HEK293 (cell line): Measurements from ENCODE around the gene MRPS27.

ENCODE experiments used
- CTCF ChIA-PET: fragments of 350-600 bp; formaldehyde crosslinking; extraction: SDS; loops from one replicate; lab custom pipeline; 2021; ENCODE audit warnings: antibody characterized with exemption; lab: Yijun Ruan, JAX
- POLR2A ChIA-PET: fragments of 300-600 bp; formaldehyde crosslinking; extraction: SDS; loops from one replicate; lab custom pipeline; 2020; ENCODE audit warnings: antibody characterized with exemption, inconsistent platforms; lab: Yijun Ruan, JAX
- H3K27ac ChIP-seq: fragments of 200-500 bp; sonication (Bioruptor generic); 2 replicates; pipeline ENCODE4 v1.5.1; 2014; ENCODE audit warnings: low read depth, low read length, control low read depth, inconsistent platforms; ENCODE audit errors: extremely low read depth
- H3K36me3 ChIP-seq, 2 experiments: fragments of 200-500 bp in 1 of 2; sonication (Bioruptor generic) in 1 of 2; 1 replicate in 1 of 2; 2 replicates in 1 of 2; pipeline ENCODE4 v1.5.1; 2014 to 2017; ENCODE audit warnings: inconsistent platforms in 2 of 2, low read length in 2 of 2; ENCODE audit not compliant: control insufficient read depth in 2 of 2, insufficient read depth in 1 of 2
- H3K4me1 ChIP-seq: fragments of 200-500 bp; sonication (Bioruptor generic); 2 replicates; pipeline ENCODE4 v1.5.1; 2014; ENCODE audit warnings: mild to moderate bottlenecking, low read length, inconsistent platforms; ENCODE audit not compliant: control insufficient read depth, insufficient read depth
- H3K4me3 ChIP-seq: 2 replicates; pipeline ENCODE4 v1.5.1; 2011; ENCODE audit warnings: low read depth, mild to moderate bottlenecking, control low read depth, low read length, moderate library complexity
- H3K9me3 ChIP-seq: fragments of 200-500 bp; sonication (Bioruptor generic); 2 replicates; pipeline ENCODE4 v1.5.1; 2014; ENCODE audit warnings: low read depth, low read length, inconsistent platforms; ENCODE audit not compliant: control insufficient read depth, insufficient read depth
- HOXC10 ChIP-seq: sonication (generic); formaldehyde crosslinking; IDR thresholded peaks from 2 replicates; pipeline ENCODE4 v1.8.1; 2023; ENCODE audit warnings: mild to moderate bottlenecking, missing genetic modification reagents
- IKZF3 ChIP-seq: fragments of 450-650 bp; IDR thresholded peaks from 2 replicates; pipeline ENCODE4 v1.5.0; 2018; ENCODE audit warnings: missing biosample characterization, mild to moderate bottlenecking, missing genetic modification characterization, moderate library complexity
- KLF1 ChIP-seq: fragments of 450-650 bp; formaldehyde crosslinking; IDR thresholded peaks from 2 replicates; pipeline ENCODE4 v1.5.1; 2016; ENCODE audit warnings: missing biosample characterization, missing genetic modification characterization
- SALL2 ChIP-seq: fragments of 450-650 bp; formaldehyde crosslinking; IDR thresholded peaks from 2 replicates; pipeline ENCODE4 v1.5.0; 2017; ENCODE audit warnings: missing biosample characterization, mild to moderate bottlenecking, missing genetic modification characterization, borderline replicate concordance
- ZBTB1 ChIP-seq: fragments of 450-650 bp; formaldehyde crosslinking; IDR thresholded peaks from 2 replicates; pipeline ENCODE4 v1.5.1; 2016; ENCODE audit warnings: missing biosample characterization, missing genetic modification characterization
- ZBTB11 ChIP-seq: fragments of 450-650 bp; formaldehyde crosslinking; conservative IDR thresholded peaks from 2 replicates; pipeline ENCODE4 v1.5.1; 2016; ENCODE audit warnings: low read depth, missing biosample characterization, missing genetic modification characterization
- ZBTB7A ChIP-seq: fragments of 450-650 bp; formaldehyde crosslinking; IDR thresholded peaks from 2 replicates; pipeline ENCODE4 v1.5.1; 2016; ENCODE audit warnings: low read depth, missing biosample characterization, missing genetic modification characterization
- ZFHX2 ChIP-seq: fragments of 450-650 bp; formaldehyde crosslinking; conservative IDR thresholded peaks from 2 replicates; pipeline ENCODE4 v1.5.1; 2016; ENCODE audit warnings: missing biosample characterization, missing genetic modification characterization
- ZFP41 ChIP-seq: fragments of 450-650 bp; formaldehyde crosslinking; IDR thresholded peaks from 2 replicates; pipeline ENCODE4 v1.5.1; 2016; ENCODE audit warnings: missing biosample characterization, missing genetic modification characterization, borderline replicate concordance
- ZNF114 ChIP-seq: fragments of 450-650 bp; formaldehyde crosslinking; IDR thresholded peaks from 2 replicates; pipeline ENCODE4 v1.5.0; 2017; ENCODE audit warnings: missing biosample characterization, missing genetic modification characterization
- ZNF121 ChIP-seq: fragments of 450-650 bp; formaldehyde crosslinking; IDR thresholded peaks from 2 replicates; pipeline ENCODE4 v1.5.1; 2016; ENCODE audit warnings: missing biosample characterization, missing genetic modification characterization
- ZNF16 ChIP-seq: fragments of 450-650 bp; formaldehyde crosslinking; IDR thresholded peaks from 2 replicates; pipeline ENCODE4 v1.5.1; 2016; ENCODE audit warnings: low read depth, missing biosample characterization, missing genetic modification characterization
- ZNF169 ChIP-seq: fragments of 450-650 bp; formaldehyde crosslinking; IDR thresholded peaks from 2 replicates; pipeline ENCODE4 v1.5.1; 2016; ENCODE audit warnings: missing biosample characterization, missing genetic modification characterization
- ZNF2 ChIP-seq: fragments of 450-650 bp; formaldehyde crosslinking; IDR thresholded peaks from 2 replicates; pipeline ENCODE4 v1.5.1; 2016; ENCODE audit warnings: missing biosample characterization, missing genetic modification characterization
- ZNF214 ChIP-seq: fragments of 450-650 bp; formaldehyde crosslinking; IDR thresholded peaks from 2 replicates; pipeline ENCODE4 v1.5.1; 2017; ENCODE audit warnings: missing biosample characterization, mild to moderate bottlenecking, missing genetic modification characterization, borderline replicate concordance
- ZNF239 ChIP-seq: fragments of 450-650 bp; formaldehyde crosslinking; IDR thresholded peaks from 2 replicates; pipeline ENCODE4 v1.5.1; 2016; ENCODE audit warnings: missing biosample characterization, missing genetic modification characterization
- ZNF341 ChIP-seq: fragments of 450-650 bp; formaldehyde crosslinking; IDR thresholded peaks from 2 replicates; pipeline ENCODE4; 2016; ENCODE audit warnings: low read depth, missing biosample characterization, missing genetic modification characterization
- ZNF350 ChIP-seq: fragments of 450-650 bp; formaldehyde crosslinking; IDR thresholded peaks from 2 replicates; pipeline ENCODE4 v1.5.0; 2017; ENCODE audit warnings: missing biosample characterization, mild to moderate bottlenecking, missing genetic modification characterization
- ZNF354C ChIP-seq: fragments of 450-650 bp; formaldehyde crosslinking; IDR thresholded peaks from 2 replicates; pipeline ENCODE4 v1.5.1; 2016; ENCODE audit warnings: missing biosample characterization, missing genetic modification characterization, low read depth, borderline replicate concordance
- ZNF426 ChIP-seq: fragments of 450-650 bp; formaldehyde crosslinking; IDR thresholded peaks from 2 replicates; pipeline ENCODE4 v1.5.1; 2017; ENCODE audit warnings: missing biosample characterization, missing genetic modification characterization, mild to moderate bottlenecking, inconsistent platforms, moderate library complexity
- ZNF501 ChIP-seq: fragments of 450-650 bp; formaldehyde crosslinking; IDR thresholded peaks from 2 replicates; pipeline ENCODE4 v1.5.1; 2016; ENCODE audit warnings: missing biosample characterization, missing genetic modification characterization
- ZNF518A ChIP-seq: fragments of 450-650 bp; formaldehyde crosslinking; conservative IDR thresholded peaks from 2 replicates; pipeline ENCODE4 v1.5.1; 2016; ENCODE audit warnings: low read depth, missing biosample characterization, missing genetic modification characterization
- ZNF639 ChIP-seq: fragments of 450-650 bp; formaldehyde crosslinking; IDR thresholded peaks from 2 replicates; pipeline ENCODE4 v1.5.1; 2016; ENCODE audit warnings: missing biosample characterization, missing genetic modification characterization
- ZNF660 ChIP-seq: fragments of 450-650 bp; IDR thresholded peaks from 2 replicates; pipeline ENCODE4 v1.5.1; 2018; ENCODE audit warnings: missing biosample characterization, mild to moderate bottlenecking, missing genetic modification characterization
- ZNF704 ChIP-seq: fragments of 450-650 bp; formaldehyde crosslinking; IDR thresholded peaks from 2 replicates; pipeline ENCODE4 v1.5.1; 2016; ENCODE audit warnings: missing biosample characterization, missing genetic modification characterization
- ZNF791 ChIP-seq: fragments of 450-650 bp; formaldehyde crosslinking; IDR thresholded peaks from 2 replicates; pipeline ENCODE4 v1.5.1; 2016; ENCODE audit warnings: missing biosample characterization, missing genetic modification characterization

MRPS27 gene

GRCh38 chr5:72319976-72320752 lies at the start of gene MRPS27, which contains the start of gene PTCD2:
MRPS27 (minus strand) TSS chr5:72320240; CDS start chr5:72320221, 19 bp downstream.
PTCD2 (plus strand) TSS chr5:72320373; CDS start chr5:72320383, 10 bp downstream.
- peaks cover 30% of the 10 kb centered on the region in 2 experiments for H3K36me3 ChIP-seq
- peak within 1 kb of the TSS; percentile 77 for H3K27ac ChIP-seq
- POLR2A ChIA-PET: interaction anchor here (0.7 to 2.8 kb wide), 15 partner anchors 9 to 537 kb away, joined by 3 to 25 read pairs (median 3); no protein-coding TSS in a partner anchor
- H3K4me3 ChIP-seq: peak within 1 kb of the TSS; percentile 95
- CTCF ChIA-PET: interaction anchor here (0.5 to 3.2 kb wide), 4 partner anchors 11 to 720 kb away, joined by 3 to 17 read pairs (median 4); no protein-coding TSS in a partner anchor
- no peaks in the 10 kb centered on the region for H3K9me3 ChIP-seq
- H3K4me1 ChIP-seq: peaks cover under 1% of the 10 kb centered on the region; the same call in 1 of the 2 replicates
- TF ChIP-seq ZNF354C: no peak
- no peak for TF ChIP-seq ZNF704 (tag by site-specific recombination)
- no peak for TF ChIP-seq ZBTB1 (tag by site-specific recombination)
- TF ChIP-seq ZNF791 (tag by site-specific recombination): no peak
- 0 out of 2 replicates have a peak, but pooled peaks have one; percentile 10 for TF ChIP-seq ZNF121
- TF ChIP-seq ZNF639 (tag by site-specific recombination): peak; percentile 45; the same call in 1 of the 2 replicates
- TF ChIP-seq IKZF3: peak; percentile 38; the same call in 1 of the 2 replicates
- no peak for TF ChIP-seq ZNF169 (tag by site-specific recombination)
- TF ChIP-seq ZNF518A: 0 out of 2 replicates have a peak, but pooled peaks have one; percentile 27
- TF ChIP-seq ZBTB7A (tag by site-specific recombination): 0 out of 2 replicates have a peak, but pooled peaks have one; percentile 15
- TF ChIP-seq SALL2: no peak
- 0 out of 2 replicates have a peak, but pooled peaks have one; percentile 41 for TF ChIP-seq HOXC10 (CRISPR knock-in tag)
- 0 out of 2 replicates have a peak, but pooled peaks have one; percentile 26 for TF ChIP-seq ZFHX2 (tag by site-specific recombination)
- TF ChIP-seq ZFP41 (tag by site-specific recombination): no peak
- no peak for TF ChIP-seq ZNF214 (tag by site-specific recombination)
- 0 out of 2 replicates have a peak, but pooled peaks have one; percentile 2 for TF ChIP-seq KLF1 (tag by site-specific recombination)
- peak; percentile 89 for TF ChIP-seq ZNF501
- TF ChIP-seq ZNF341 (tag by site-specific recombination): 0 out of 2 replicates have a peak, but pooled peaks have one; percentile 44
- no peak for TF ChIP-seq ZNF239 (tag by site-specific recombination)
- TF ChIP-seq ZBTB11: peak; percentile 8; the same call in 1 of the 2 replicates
- no peak for TF ChIP-seq ZNF350 (tag by site-specific recombination)
- no peak for TF ChIP-seq ZNF114 (tag by site-specific recombination)
- TF ChIP-seq ZNF426 (tag by site-specific recombination): no peak
- TF ChIP-seq ZNF2 (tag by site-specific recombination): peak; percentile 33; the same call in 1 of the 2 replicates
- peak; percentile 44 for TF ChIP-seq ZNF660 (tag by site-specific recombination)
- TF ChIP-seq ZNF16 (tag by site-specific recombination): 0 out of 2 replicates have a peak, but pooled peaks have one; percentile 5
